Activated T-cell treated with anti-CD3 and anti-CD28 coated beads for 24 hours (primary cell): ENCODE measurements around the gene POF1B.
"Not testable (repeated sequence)": the region's sequence is repeated elsewhere in the genome, so short reads cannot be mapped to it uniquely, and the experiment has no call there.

ENCODE experiments used
- DNase-seq: peaks from one replicate; pipeline ENCODE4 v3.0.0-alpha.2; 2020; ENCODE audit warnings: low read depth

The POF1B gene, protein sequence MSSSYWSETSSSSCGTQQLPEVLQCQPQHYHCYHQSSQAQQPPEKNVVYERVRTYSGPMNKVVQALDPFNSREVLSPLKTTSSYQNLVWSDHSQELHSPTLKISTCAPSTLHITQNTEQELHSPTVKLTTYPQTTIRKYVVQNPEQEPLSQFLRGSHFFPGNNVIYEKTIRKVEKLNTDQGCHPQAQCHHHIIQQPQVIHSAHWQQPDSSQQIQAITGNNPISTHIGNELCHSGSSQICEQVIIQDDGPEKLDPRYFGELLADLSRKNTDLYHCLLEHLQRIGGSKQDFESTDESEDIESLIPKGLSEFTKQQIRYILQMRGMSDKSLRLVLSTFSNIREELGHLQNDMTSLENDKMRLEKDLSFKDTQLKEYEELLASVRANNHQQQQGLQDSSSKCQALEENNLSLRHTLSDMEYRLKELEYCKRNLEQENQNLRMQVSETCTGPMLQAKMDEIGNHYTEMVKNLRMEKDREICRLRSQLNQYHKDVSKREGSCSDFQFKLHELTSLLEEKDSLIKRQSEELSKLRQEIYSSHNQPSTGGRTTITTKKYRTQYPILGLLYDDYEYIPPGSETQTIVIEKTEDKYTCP

DNA sequence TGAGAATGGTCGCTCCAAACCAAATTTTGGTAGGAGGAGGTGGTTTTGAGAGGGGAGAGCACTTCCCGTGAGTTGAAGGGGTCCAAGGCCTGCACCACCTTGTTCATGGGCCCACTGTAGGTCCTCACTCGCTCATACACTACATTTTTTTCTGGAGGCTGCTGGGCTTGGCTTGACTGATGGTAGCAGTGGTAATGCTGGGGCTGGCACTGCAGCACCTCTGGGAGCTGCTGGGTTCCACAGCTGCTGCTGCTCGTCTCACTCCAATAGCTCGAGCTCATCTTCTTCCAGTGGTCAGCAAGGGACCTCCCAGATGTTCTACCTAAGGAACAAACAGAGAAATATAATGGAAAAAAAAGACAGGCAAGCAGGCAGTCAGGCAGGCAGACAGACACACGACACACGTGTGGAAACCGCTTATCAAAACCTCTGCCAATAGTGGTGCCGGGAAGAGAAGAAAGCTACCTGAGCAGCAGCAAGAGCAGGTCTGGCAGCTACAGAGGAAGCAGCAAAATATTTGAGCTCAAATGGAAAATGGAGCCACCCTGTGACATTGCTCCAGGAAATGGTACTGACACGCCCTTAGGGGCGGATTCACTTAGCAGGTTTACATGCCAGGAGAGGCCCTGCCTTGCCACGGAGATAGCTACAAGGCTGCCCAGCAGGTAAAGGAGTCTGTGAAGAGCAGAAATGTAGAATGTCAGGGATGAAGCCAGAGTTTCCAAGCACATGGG, at the start of gene POF1B:
Gene POF1B, minus strand, starts transcription at position 492 of the 734 bp plus-strand sequence. Its CDS starts 211 bp downstream, at position 281.
- DNase-seq, result no peak

DNA sequence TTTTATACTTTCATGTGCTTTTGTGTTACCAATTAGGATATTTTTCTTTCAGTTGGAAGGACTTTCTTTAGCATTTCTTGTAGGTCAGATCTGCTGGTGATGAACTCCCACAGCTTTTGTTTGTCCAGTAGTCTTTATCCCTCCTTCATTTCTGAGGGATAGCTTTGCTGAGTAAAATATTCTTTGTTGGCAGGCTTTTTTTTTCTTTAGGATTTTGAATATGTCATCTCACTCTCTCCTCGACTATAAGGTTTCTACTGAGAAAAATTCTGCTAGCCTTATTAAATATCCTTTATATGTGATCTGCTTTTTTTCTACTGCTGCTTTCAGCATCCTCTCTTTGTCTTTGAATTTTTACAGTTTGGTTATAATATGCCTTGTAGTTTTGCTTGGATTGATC, 49.6 kb upstream of the POF1B start:
- DNase-seq, result no peak

DNA sequence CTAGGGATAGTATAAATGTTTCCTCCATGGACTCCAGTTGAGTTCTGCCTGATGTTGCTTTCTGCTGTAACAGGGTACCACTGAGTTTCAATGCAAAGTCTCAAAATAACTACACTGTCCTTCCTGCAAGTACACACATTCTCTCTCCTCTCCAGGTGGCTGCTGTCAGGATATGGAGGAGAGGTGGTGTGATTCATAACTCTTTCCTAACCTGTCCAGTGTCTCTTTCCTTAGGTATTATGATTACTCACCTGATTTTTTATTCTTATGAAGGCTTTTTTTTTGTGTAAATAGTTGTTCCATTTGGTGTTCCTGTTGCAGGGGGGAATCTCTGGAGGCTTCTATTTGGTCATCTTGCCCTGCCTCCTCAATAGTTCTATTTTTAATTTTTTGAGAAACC, 39.8 kb upstream of the POF1B start:
- DNase-seq, result no peak

DNA sequence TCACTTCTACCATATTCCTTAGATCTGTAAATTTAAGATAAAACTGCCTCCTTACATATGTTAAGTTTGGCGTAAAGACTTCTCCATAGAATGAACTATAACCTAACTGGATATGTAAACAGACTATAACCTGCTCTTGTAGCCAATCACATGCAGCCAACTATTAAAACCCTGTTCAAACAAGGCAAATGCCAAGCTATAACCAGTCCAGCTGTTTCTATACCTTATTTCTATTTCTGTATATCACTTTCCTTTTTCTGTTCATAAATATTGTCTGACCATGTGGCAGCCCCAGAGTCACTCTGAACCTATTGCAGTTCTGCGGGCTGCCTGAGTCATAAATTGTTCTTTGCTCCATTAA, 12.4 kb upstream of the POF1B start:
- DNase-seq, result no peak

DNA sequence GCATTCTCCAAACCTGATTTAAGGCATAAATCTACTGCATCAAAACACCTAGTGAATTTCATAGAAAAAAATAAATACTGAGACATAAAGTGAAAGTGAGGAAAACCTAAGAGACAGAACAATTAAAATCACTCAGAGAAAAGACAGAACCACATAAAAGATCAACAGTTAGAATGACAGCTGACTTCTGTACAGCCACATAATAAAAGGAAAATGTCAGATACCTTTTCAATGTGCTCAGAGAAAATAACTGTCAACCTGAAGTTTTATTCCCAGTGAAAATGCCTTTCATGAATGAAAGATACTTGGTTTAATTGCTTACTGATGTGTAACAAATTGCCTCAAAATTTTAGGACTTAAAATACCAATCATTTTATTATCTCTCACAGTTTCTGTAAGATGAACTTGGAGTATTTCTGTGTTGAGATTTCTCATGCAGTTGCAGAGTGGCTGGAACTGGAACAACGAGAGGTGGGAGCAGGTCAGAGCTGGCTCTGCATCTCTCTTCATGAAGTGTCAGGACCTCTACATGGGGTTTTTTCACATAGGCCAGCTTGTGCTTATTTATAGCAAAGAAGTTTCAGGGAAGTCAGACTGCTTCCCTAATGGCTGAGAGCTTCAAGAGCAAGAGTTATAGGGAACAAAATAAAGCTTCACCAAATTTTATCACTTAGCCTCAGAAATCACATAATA, 11.9 kb upstream of the POF1B start:
- DNase-seq, result no peak

DNA sequence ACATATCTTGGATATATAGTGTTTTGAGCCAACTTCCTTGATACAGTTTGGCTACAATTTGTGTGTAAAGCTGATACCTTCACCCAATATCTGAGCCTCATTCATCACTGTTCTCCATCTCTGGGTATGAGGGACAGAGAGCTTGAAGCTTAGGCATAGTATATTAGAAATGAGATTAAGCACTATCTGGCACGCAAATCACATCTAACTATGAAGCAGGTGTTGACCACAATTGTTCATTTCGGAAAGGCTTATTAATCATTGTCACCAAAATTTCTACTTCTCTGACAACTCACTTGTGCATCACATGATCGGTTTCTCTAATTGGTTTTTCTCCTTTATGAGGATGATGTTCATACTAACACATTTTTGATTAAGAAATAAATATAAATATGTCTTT, 2.1 kb upstream of the POF1B start:
- no peak for DNase-seq

DNA sequence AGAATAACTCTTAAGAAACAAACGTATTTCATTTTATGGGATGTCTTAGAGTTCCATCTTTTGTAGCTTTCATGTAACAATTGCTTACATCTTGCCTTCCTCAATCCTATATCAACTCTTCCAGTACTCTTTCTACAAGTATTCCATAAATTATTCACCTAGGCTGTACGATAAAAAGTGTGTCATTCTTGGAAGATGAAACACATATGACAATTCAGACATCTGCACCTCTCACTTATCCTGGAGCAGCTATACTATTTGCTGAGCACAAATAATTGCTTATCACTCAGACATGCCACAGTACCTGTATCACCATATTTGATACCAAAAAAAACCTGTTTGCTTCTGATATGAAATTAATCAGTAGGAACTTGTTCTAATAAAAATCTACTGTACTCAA, 1.0 kb downstream of the POF1B start:
- no peak for DNase-seq

DNA sequence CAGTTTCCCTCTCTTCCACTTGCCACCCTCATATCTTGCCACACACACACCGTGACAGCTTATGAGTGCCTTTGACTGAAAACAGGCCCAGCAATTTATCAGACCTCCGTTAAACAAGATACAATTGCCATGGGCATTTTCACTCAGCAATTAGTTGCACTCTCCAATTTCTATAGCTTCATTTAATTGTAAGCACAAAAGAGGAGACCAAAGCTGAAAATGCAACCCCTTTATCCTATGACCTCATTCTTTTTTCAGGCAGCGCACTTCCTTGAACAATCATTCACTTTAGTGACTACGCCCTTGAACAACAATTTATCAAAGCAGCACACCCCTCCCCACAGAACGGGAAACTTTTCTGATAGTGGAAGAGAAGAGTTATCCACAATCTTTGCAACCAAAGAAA, 4.1 kb downstream of the POF1B start:
- no peak for DNase-seq

DNA sequence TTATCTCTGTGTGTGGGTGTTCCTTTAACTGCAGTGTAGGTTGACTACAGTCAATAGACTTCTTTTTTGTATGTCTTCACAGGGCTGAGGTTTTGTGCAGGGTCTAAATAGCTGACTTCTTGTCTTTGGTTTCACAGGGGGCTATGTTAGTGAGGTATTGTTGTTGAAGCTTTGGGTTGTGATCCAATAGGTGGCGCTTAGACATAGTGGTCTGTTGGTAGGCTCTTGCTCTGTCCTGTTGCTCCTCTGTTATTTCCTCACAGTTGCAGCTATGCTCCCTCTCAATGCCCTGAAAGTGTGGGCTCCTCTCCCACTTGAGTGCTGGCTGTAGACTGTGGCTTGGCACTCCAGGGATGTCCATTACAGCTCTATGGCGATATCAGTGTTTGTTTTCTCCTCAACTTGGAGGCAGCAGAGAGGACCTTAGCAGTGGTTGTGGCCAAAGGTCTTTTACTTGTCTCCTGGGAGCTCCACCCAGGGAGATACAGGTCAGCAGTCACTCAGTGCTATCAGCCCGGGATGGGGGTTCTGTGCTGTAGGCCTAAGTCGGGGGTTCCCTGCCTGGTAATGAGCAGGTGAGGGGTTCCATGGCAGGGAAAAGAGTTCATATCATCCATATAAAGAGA, 14.0 kb downstream of the POF1B start:
- no peak for DNase-seq

DNA sequence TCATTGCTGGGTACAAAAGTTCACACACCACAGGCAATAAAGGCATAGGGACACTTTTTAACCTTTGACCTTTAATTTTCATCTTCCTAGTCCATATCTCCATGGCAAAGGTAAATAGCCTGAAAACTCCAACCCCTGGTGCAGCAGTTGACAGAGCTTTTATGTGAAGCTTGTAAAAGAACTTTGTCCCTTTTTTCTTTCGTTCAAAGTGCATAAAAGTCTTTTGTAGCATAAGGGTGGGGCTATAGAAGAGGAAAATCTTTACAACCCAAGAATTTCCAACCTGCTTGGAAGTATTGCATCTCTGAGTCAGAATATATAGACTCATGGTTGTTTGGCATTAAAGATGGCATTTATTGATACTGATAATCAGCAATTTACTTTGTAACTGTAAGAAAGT, 20.4 kb downstream of the POF1B start:
- no peak for DNase-seq

DNA sequence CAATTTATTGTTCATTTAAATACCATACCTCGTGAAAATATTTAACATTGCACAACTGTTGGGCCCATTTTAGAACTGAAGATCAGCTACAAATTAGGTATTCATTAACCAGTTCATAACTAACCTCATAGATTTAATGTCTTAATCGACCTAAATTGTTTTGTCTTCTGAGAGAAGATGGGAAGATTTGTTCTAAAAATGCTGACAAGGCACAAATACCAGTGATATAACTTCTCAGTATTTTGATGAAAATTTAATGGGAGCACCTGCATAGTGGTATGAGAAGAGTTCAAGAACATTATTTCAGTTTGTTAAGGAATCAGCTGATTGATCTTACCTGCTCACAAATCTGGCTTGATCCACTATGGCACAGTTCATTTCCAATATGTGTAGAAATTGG, 33.9 kb downstream of the POF1B start:
- no peak for DNase-seq

DNA sequence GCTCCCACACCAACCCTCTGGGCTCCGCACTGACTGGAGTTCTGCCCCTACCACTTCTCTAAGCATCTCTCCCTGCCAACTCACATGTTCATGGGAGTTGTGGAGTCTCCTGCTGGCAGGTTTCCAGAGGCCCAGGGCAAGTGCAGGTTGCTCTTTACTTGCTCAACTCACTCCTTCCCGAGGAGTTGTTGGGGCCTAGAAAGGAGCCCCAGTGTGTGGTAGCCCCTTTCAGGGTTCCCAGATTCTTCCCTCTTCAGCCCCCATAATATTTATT, 52.5 kb downstream of the POF1B start:
- no peak for DNase-seq

DNA sequence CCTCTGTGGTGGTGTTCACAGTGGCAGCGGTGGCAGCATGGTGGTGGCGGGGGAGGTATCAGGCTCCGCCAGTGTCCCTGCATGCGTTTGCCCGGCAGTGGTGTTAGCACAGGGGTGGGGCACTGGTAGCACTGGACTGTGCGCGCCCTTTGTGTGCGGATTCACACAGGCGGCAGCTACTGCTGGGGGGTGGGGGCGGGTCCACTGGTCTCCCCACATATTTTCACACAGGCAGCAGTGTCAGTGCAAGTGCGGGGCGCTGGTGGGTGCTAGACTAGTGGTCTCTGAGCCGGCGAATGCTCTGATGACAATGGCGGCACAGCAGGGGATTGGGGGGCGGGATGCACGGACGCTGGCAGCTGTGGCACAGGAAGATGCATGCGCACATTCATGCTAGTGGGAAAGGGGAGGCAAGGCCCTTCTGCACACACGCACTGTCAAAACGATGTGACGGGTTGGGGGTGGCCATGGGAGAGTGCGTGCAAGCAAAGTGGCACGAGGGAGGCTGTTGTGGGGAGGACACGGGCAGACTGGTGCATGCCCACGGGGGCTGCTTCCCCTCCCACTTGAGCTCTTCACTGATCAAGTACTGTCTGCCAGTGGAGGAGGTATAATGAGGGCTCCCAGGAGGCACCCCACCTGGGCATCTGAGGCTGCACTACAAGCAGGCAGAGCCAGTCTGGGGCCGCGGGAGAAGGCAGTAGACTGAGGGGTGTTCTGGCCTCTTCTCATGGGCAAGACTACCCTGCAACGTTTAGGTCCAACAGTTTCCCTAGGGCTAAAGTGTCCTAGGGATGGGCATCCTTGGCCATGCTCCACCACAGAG, 53.0 kb downstream of the POF1B start:
- DNase-seq, result no peak

DNA sequence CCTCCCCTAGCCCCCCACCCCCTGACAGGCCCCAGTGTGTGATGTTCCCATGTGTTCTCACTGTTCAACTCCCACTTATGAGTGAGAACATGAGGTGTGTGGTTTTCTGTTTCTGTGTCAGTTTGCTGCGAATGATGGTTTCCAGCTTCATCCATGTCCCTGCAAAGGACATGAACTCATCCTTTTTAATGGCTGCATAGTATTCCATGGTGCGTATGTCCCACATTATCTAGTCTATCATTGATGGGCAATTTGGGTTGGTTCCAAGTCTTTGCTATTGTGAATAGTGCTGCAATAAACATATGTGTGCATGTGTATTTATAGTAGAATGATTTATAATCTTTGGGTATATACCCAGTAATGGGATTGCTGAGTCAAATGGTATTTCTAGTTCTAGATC, 68.1 kb downstream of the POF1B start:
- not testable (repeated sequence) for DNase-seq

DNA sequence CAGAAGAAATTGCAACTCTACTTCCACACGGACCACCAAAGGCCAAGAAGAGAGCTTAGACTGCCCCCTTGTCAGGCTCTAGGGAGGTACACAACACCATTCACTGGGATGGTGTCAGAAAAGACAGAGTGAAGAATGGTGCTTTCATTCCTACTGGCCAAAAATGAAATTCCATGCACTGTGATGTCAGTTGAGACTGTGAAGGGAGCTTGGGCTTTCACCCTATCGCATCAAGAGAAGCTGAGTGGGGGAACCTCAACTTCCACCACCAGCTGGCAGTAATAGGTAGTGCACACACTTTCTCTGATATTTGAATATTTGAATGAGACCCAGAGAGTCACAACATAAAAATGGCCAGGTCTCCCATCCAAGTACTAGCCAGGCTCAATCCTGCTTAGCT, 69.7 kb downstream of the POF1B start:
- DNase-seq, result no peak

DNA sequence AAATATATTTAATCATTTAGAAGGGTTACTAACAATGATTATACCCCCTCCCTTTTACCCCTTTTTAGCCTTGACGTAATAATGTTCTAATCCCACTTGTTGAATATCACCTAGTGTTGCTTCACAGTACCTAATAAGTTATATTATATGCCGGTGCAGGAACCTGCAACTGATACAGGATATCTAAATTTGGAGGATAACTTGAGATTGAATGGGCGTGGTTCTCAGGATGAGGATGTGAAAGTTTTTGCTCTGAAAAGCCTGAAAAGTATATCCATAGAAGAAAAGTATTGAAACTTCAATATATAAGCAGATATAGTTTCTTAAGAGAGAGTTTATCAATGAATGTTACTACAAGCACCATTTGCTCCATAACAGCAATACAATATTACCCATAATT, 75.9 kb downstream of the POF1B start:
- DNase-seq, result no peak

DNA sequence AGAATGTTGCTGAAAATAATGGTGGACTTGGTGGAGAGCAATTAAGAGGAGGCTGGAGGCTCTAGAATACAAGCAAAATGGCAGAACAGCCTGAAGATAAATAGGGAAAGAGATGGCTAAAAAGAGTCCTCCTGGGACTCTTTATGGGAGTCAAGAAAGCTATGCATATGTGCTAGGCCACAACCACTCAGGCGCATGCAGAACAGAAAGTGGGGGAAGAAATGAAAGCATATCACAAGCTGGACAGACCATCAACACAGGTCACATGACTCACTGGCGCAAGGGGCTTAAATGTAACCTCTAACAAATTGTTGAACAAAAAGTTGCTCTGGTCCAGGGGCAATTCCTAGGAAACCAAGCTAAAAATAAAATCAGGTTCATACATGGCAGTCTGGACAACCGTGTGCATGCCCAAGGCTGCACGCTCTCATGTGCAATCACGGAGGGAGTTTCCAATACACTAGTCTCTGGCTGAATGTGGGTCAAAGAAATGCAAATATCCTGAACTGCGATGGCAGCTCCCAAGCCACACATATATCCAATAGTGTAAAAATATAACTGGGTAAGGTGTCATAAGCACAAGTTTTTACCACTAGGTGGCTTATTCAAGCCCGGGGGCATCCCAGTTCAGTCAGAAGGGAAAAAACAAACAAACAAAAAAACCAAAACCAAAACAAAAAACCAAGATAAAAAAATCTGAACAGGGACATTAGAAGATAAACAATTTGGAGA, 90.3 kb downstream of the POF1B start:
- DNase-seq, result no peak

DNA sequence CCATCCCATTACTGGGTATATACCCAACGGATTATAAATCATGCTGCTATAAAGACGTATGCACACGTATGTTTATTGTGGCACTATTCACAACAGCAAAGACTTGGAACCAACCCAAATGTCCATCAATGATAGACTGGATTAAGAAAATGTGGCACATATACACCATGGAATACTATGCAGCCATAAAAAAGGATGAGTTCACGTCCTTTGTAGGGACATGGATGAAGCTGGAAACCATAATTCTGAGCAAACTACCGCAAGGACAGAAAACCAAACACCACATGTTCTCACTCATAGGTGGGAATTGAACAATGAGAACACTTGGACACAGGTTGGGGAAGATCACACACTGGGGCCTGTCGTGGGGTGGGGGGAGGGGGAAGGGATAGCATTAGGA, 94.2 kb downstream of the POF1B start:
- not testable (repeated sequence) for DNase-seq

DNA sequence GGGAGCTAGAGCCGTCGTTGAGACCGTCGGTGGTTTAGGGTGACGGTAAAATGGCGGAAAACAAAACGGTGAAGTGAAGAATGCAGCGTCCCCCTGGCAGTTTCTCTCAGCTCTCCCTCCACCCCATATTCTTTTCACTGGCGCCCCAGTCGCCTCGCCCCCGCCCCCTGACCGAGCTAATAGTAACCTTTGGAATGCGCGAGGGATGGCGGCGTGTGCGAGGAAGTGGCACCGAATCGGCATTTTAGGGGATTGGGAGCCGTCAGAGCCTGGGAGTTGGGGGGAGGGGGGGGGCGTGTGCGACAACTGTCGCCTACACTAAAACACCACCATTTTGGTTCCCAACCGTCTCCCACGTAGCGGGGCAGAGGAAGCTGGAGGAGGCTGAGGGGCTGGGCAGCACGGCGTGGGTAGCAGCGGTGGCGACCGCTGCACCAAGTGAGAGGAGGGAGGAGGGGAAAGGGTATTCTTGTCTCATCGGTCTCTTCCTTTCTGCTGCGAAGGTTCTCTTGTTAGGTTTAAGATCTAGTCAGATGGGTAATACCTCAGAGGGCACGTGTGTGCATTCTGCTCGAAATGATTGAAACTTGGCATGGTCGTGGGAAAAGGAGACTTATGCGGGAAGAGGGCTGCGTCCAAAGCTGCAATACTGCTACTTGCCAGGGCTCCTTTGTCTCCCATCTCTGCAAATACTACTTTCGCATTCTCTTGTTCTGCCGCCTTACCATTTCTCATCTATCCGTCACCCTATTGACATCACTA, 134.8 kb downstream of the POF1B start:
- DNase-seq, result no peak
